HepG2 (cell line): ENCODE results near the gene CELF4. TPM values are rescaled to one million over a fixed set of nuclear protein-coding genes. Genes with fewer than 3 reads are reported as not detected.

ENCODE experiments used
- ATF7 ChIP-seq, 2 experiments: fragments of 450-650 bp in 1 of 2; sonication (generic) in 1 of 2; formaldehyde crosslinking in 1 of 2; IDR thresholded peaks; 2 replicates each; pipeline versions ENCODE4 v1.4.0 to v1.6.1; 2016 to 2020; ENCODE audit warnings: antibody characterized with exemption in 1 of 2, mild to moderate bottlenecking in 1 of 2, missing genetic modification reagents in 1 of 2
- ATF7-NPFF ChIP-seq: sonication (generic); formaldehyde crosslinking; IDR thresholded peaks from 2 replicates; pipeline ENCODE4 v1.8.1; 2023; ENCODE audit warnings: mild to moderate bottlenecking, low read depth, missing genetic modification reagents, moderate library complexity
- JDP2 ChIP-seq: sonication (generic); formaldehyde crosslinking; IDR thresholded peaks from 2 replicates; pipeline ENCODE4 v1.8.1; 2022; ENCODE audit warnings: missing genetic modification reagents, borderline replicate concordance
- KAT8 ChIP-seq: IDR thresholded peaks from 2 replicates; pipeline ENCODE4 v1.6.1; 2016; ENCODE audit warnings: missing genetic modification reagents, missing compliant biosample characterization
- KDM5A ChIP-seq: fragments of 200-600 bp; sonication (generic); IDR thresholded peaks from 2 replicates; pipeline ENCODE4 v1.7.0; 2018; ENCODE audit warnings: antibody characterized with exemption, mild to moderate bottlenecking, low read length, borderline replicate concordance
- KDM6A ChIP-seq: IDR thresholded peaks from 2 replicates; pipeline ENCODE4 v1.6.1; 2016; ENCODE audit warnings: low read depth
- MIXL1 ChIP-seq: IDR thresholded peaks from 2 replicates; pipeline ENCODE4 v1.6.1; 2016
- NBN ChIP-seq: fragments of 450-650 bp; conservative IDR thresholded peaks from 2 replicates; pipeline ENCODE4 v1.6.1; 2017
- NCOA2 ChIP-seq: sonication (generic); formaldehyde crosslinking; IDR thresholded peaks from 2 replicates; pipeline ENCODE4 v1.8.0; 2022; ENCODE audit warnings: inconsistent platforms
- NCOR1 ChIP-seq: fragments of 200-600 bp; sonication (generic); IDR thresholded peaks from 2 replicates; pipeline ENCODE4 v1.7.0; 2017; ENCODE audit warnings: antibody characterized with exemption, low read length, borderline replicate concordance
- NFYC ChIP-seq: IDR thresholded peaks from 2 replicates; pipeline ENCODE4 v1.6.1; 2016; ENCODE audit warnings: missing genetic modification reagents, missing compliant biosample characterization
- NONO ChIP-seq, 2 experiments: fragments of 450-650 bp in 1 of 2; sonication (generic) in 1 of 2; formaldehyde crosslinking in 1 of 2; IDR thresholded peaks in 1 of 2; conservative IDR thresholded peaks in 1 of 2; 2 replicates each; pipeline versions ENCODE4 v1.6.1 to v1.8.0; 2017 to 2022; ENCODE audit warnings: mild to moderate bottlenecking in 1 of 2, missing genetic modification reagents in 1 of 2, moderate library complexity in 1 of 2
- NR0B2 ChIP-seq: sonication (generic); formaldehyde crosslinking; IDR thresholded peaks from 2 replicates; pipeline ENCODE4 v1.4.0; 2020; ENCODE audit warnings: mild to moderate bottlenecking, missing genetic modification reagents
- RCOR2 ChIP-seq: IDR thresholded peaks from 2 replicates; pipeline ENCODE4 v1.6.1; 2016; ENCODE audit warnings: missing biosample characterization, missing genetic modification reagents
- SPEN ChIP-seq: sonication (generic); formaldehyde crosslinking; IDR thresholded peaks from 2 replicates; pipeline ENCODE4 v1.5.1; 2020; ENCODE audit warnings: low read depth, mild to moderate bottlenecking, missing genetic modification reagents
- WIZ ChIP-seq: sonication (generic); formaldehyde crosslinking; IDR thresholded peaks from 2 replicates; pipeline ENCODE4 v1.5.1; 2020; ENCODE audit warnings: mild to moderate bottlenecking, missing genetic modification reagents
- YEATS4 ChIP-seq: sonication (generic); formaldehyde crosslinking; IDR thresholded peaks from 2 replicates; pipeline ENCODE4 v1.4.0; 2020; ENCODE audit warnings: missing genetic modification reagents, borderline replicate concordance
- ZBTB21 ChIP-seq: sonication (generic); formaldehyde crosslinking; IDR thresholded peaks from 2 replicates; pipeline ENCODE4 v1.4.0; 2020; ENCODE audit warnings: missing genetic modification reagents
- ZNF382 ChIP-seq: sonication (generic); formaldehyde crosslinking; IDR thresholded peaks from 2 replicates; pipeline ENCODE4 v1.5.0; 2020; ENCODE audit warnings: missing genetic modification reagents, mild to moderate bottlenecking, borderline replicate concordance
- ZNF496 ChIP-seq: sonication (generic); formaldehyde crosslinking; IDR thresholded peaks from 2 replicates; pipeline ENCODE4 v1.8.1; 2023; ENCODE audit warnings: mild to moderate bottlenecking, moderate library complexity, missing genetic modification reagents; ENCODE audit not compliant: insufficient replicate concordance
- ZNF776 ChIP-seq: sonication (generic); formaldehyde crosslinking; IDR thresholded peaks from 2 replicates; pipeline ENCODE4 v1.4.0; 2020; ENCODE audit warnings: mild to moderate bottlenecking, missing genetic modification reagents
- ZNF792 ChIP-seq: IDR thresholded peaks from 2 replicates; pipeline ENCODE4 v1.6.1; 2016
- polyA plus RNA-seq, 8 experiments: library from polyadenylated mRNA; depleted of rRNA in 3 of 8; stranded (reverse) in 7 of 8; unstranded in 1 of 8; fragments of >200 nt; fragmentation: Illumina TruSeq in 4 of 8; extraction: Trizol in 4 of 8; gene quantifications; 2 replicates each; pipeline versions ENCODE4 v1.2.1 to v1.2.3, GENCODE V29; 2011 to 2016; ENCODE audit warnings: low read depth in 4 of 8, missing spikeins in 1 of 8, mixed read lengths in 1 of 8; ENCODE audit not compliant: insufficient read depth in 1 of 8
- total RNA-seq, 5 experiments: library from RNA; depleted of rRNA; stranded (reverse); fragments of >200 nt; fragmentation: Illumina TruSeq; extraction: Trizol; gene quantifications; 2 replicates each; pipeline ENCODE4 v1.2.3, GENCODE V29; 2016; ENCODE audit warnings: low read depth in 1 of 5
- TF ChIP-seq, protein P1 (sequence below): sonication (generic); formaldehyde crosslinking; conservative IDR thresholded peaks from 2 replicates; pipeline ENCODE4 v1.8.0; 2022; ENCODE audit warnings: low read depth, missing genetic modification reagents
- TF ChIP-seq, protein P2 (sequence below): sonication (generic); formaldehyde crosslinking; IDR thresholded peaks from 2 replicates; pipeline ENCODE4 v1.4.0; 2020; ENCODE audit warnings: low read depth, mild to moderate bottlenecking, missing genetic modification reagents
- TF ChIP-seq, protein P3 (sequence below): sonication (generic); formaldehyde crosslinking; IDR thresholded peaks from 2 replicates; pipeline ENCODE4 v1.4.0; 2020; ENCODE audit warnings: missing genetic modification reagents

The CELF4 gene
- total and polyA plus RNA-seq, 2 of the 13 experiments (the other 11 are each of a cell fraction or from before 2014, with no cell fraction given): not detected

DNA sequence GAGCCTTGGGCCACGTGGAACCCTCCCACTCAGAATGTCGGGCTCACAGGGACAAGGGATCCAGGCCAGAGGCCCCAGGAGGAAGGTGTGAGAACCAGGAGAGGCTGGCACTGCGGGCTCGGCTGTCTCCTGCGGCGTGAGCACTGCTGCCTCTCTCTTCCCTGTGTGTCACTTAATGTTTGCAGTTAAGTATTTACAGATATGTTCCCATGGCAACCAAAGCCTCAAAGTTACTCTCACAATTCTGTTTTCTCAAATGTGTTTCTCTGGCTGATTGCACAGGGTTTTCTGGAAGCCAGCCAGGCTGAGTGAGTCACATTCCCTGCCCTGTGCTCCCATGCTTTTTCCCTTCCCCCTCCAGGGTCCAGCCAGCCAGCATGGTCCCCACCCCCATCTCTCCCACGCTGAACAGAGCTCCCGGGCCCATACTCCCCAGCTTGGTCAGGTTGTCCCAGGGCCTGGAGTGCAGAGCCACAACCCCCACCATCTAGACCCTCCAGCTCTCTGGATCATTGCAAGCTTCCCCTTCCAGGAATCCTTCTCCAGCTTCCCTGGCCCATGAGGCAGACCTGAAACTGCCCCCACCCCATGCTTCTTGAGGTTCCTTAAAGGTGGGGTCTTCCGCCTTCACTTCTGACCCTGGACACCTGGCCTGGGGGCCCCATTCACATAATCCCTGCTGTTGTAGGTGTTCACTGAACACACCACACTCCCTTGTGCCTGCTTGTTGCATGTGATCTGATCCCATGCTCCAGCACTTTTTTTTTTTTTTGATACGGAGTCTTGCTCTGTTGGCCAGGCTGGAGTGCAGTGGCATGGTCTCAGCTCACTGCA lies 265.9 kb downstream of the CELF4 start (continued):
- TF ChIP-seq NONO (IDR thresholded peaks at IDR 0.05): no peak
- no peak for TF ChIP-seq NONO (CRISPR knock-in tag; conservative IDR thresholded peaks at IDR 0.05)
- no peak for TF ChIP-seq JDP2 (CRISPR knock-in tag)
- TF ChIP-seq YEATS4 (CRISPR knock-in tag): no peak
- TF ChIP-seq, protein P1, sequence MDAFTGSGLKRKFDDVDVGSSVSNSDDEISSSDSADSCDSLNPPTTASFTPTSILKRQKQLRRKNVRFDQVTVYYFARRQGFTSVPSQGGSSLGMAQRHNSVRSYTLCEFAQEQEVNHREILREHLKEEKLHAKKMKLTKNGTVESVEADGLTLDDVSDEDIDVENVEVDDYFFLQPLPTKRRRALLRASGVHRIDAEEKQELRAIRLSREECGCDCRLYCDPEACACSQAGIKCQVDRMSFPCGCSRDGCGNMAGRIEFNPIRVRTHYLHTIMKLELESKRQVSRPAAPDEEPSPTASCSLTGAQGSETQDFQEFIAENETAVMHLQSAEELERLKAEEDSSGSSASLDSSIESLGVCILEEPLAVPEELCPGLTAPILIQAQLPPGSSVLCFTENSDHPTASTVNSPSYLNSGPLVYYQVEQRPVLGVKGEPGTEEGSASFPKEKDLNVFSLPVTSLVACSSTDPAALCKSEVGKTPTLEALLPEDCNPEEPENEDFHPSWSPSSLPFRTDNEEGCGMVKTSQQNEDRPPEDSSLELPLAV (CRISPR knock-in tag): no peak
- no peak for TF ChIP-seq ZNF496 (CRISPR knock-in tag)
- TF ChIP-seq MIXL1 (CRISPR knock-in tag): no peak
- 0 out of 2 replicates have a peak, but pooled peaks have one; percentile 55 for TF ChIP-seq KAT8
- TF ChIP-seq WIZ (CRISPR knock-in tag): no peak
- TF ChIP-seq SPEN (CRISPR knock-in tag): no peak
- TF ChIP-seq, protein P2, sequence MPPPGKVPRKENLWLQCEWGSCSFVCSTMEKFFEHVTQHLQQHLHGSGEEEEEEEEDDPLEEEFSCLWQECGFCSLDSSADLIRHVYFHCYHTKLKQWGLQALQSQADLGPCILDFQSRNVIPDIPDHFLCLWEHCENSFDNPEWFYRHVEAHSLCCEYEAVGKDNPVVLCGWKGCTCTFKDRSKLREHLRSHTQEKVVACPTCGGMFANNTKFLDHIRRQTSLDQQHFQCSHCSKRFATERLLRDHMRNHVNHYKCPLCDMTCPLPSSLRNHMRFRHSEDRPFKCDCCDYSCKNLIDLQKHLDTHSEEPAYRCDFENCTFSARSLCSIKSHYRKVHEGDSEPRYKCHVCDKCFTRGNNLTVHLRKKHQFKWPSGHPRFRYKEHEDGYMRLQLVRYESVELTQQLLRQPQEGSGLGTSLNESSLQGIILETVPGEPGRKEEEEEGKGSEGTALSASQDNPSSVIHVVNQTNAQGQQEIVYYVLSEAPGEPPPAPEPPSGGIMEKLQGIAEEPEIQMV: no peak
- no peak for TF ChIP-seq ATF7-NPFF (CRISPR knock-in tag)
- no peak for TF ChIP-seq ZNF382 (CRISPR knock-in tag)
- TF ChIP-seq NCOR1: no peak; the same call in 1 of the 2 replicates
- no peak for TF ChIP-seq KDM5A
- no peak for TF ChIP-seq NFYC (CRISPR knock-in tag)
- no peak for TF ChIP-seq RCOR2 (CRISPR knock-in tag)
- no peak for TF ChIP-seq NBN
- TF ChIP-seq KDM6A (CRISPR knock-in tag): peak; percentile 18; the same call in 1 of the 2 replicates
- no peak for TF ChIP-seq NR0B2 (CRISPR knock-in tag)
- TF ChIP-seq, protein P3, sequence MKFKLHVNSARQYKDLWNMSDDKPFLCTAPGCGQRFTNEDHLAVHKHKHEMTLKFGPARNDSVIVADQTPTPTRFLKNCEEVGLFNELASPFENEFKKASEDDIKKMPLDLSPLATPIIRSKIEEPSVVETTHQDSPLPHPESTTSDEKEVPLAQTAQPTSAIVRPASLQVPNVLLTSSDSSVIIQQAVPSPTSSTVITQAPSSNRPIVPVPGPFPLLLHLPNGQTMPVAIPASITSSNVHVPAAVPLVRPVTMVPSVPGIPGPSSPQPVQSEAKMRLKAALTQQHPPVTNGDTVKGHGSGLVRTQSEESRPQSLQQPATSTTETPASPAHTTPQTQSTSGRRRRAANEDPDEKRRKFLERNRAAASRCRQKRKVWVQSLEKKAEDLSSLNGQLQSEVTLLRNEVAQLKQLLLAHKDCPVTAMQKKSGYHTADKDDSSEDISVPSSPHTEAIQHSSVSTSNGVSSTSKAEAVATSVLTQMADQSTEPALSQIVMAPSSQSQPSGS (CRISPR knock-in tag): no peak
- TF ChIP-seq NCOA2 (CRISPR knock-in tag): 0 out of 2 replicates have a peak, but pooled peaks have one; percentile 19
- TF ChIP-seq ZBTB21 (CRISPR knock-in tag): no peak
- no peak for TF ChIP-seq ZNF776
- TF ChIP-seq ZNF792 (CRISPR knock-in tag): no peak
- TF ChIP-seq ATF7 (IDR thresholded peaks at IDR 0.05): no peak
- no peak for TF ChIP-seq ATF7 (CRISPR knock-in tag; IDR thresholded peaks at IDR 0.05)
